Gastroesophageal sphincter (tissue), 3 donors: ENCODE measurements around the gene ANKRD34A.

Source experiments
- CTCF ChIP-seq, 4 experiments: fragments of 200-600 bp in 2 of 4; fragments of 450-650 bp in 2 of 4; sonication (generic) in 1 of 4; IDR thresholded peaks; one replicate each; pipeline ENCODE4 v1.5.1; 2017 to 2019; ENCODE audit warnings: antibody characterized with exemption in 4 of 4, mild to moderate bottlenecking in 2 of 4, moderate library complexity in 2 of 4
- EP300 ChIP-seq: sonication (generic); formaldehyde crosslinking; IDR thresholded peaks from one replicate; pipeline ENCODE4 v1.6.1; 2017; ENCODE audit warnings: antibody characterized with exemption, mild to moderate bottlenecking
- POLR2A ChIP-seq, 2 donors: fragments of 450-650 bp; IDR thresholded peaks; one replicate each; pipeline ENCODE4 v1.6.1; 2017; ENCODE audit warnings: antibody characterized with exemption in 2 of 2, mild to moderate bottlenecking in 2 of 2, moderate library complexity in 1 of 2
- POLR2AphosphoS5 ChIP-seq: sonication (generic); formaldehyde crosslinking; IDR thresholded peaks from one replicate; pipeline ENCODE4 v1.6.1; 2017; ENCODE audit warnings: antibody characterized with exemption

- TF ChIP-seq CTCF (IDR thresholded peaks at IDR 0.05) (no peak), POLR2A (IDR thresholded peaks at IDR 0.05) (no peak), POLR2AphosphoS5 (no peak), EP300 (no peak)
These were observed 17.8 kb downstream of the ANKRD34A start for GRCh38 chr1:145946477-145946986.
